ENCODE results near the gene ZNF334. TPM values are rescaled to one million over a fixed set of nuclear protein-coding genes. Genes with fewer than 3 reads are reported as not detected.

Gene ZNF334
- total RNA-seq, 1 donor from 2014 or later: 7.8 TPM

GRCh38 chr20:46544576-46544975 lies 31.2 kb upstream of the ZNF334 start:
- H3K27me3 ChIP-seq (ENCODE audit: control insufficient read depth, insufficient read depth, low read length): peaks cover 7% of the 10 kb centered on the region
- no peak for DNase-seq (ENCODE audit: low read depth)
- no peaks in the 10 kb centered on the region for H3K36me3 ChIP-seq (ENCODE audit: control insufficient read depth, insufficient read depth, low read length)
- no peak for TF ChIP-seq CTCF (IDR thresholded peaks at IDR 0.05; ENCODE audit: insufficient read depth, low read length, poor library complexity, severe bottlenecking)
- H3K4me3 ChIP-seq (ENCODE audit: low read depth, low read length): no peak overlapping the region

- TF ChIP-seq CTCF (IDR thresholded peaks at IDR 0.05; ENCODE audit: insufficient read depth, low read length, poor library complexity, severe bottlenecking): no peak
- H3K36me3 ChIP-seq (ENCODE audit: control insufficient read depth, insufficient read depth, low read length): no peaks in the 10 kb centered on the region
- peaks cover 7% of the 10 kb centered on the region for H3K27me3 ChIP-seq (ENCODE audit: control insufficient read depth, insufficient read depth, low read length)
- no peak overlapping the region for H3K4me3 ChIP-seq (ENCODE audit: low read depth, low read length)
- DNase-seq (ENCODE audit: low read depth): no peak
These were observed 30.6 kb upstream of the ZNF334 start for GRCh38 chr20:46543959-46544358.

GRCh38 chr20:46543033-46543432 lies 29.7 kb upstream of the ZNF334 start:
- no peak overlapping the region for H3K4me3 ChIP-seq (ENCODE audit: low read depth, low read length)
- H3K36me3 ChIP-seq (ENCODE audit: control insufficient read depth, insufficient read depth, low read length): no peaks in the 10 kb centered on the region
- no peak for TF ChIP-seq CTCF (IDR thresholded peaks at IDR 0.05; ENCODE audit: insufficient read depth, low read length, poor library complexity, severe bottlenecking)
- H3K27me3 ChIP-seq (ENCODE audit: control insufficient read depth, insufficient read depth, low read length): peaks cover 7% of the 10 kb centered on the region
- DNase-seq (ENCODE audit: low read depth): no peak

GRCh38 chr20:46541229-46541935 lies 28.0 kb upstream of the ZNF334 start:
- Histone ChIP-seq H3K27me3 (ENCODE audit: control insufficient read depth, insufficient read depth, low read length) (peaks cover 7% of the 10 kb centered on the region), H3K4me3 (ENCODE audit: low read depth, low read length) (no peak overlapping the region), H3K36me3 (ENCODE audit: control insufficient read depth, insufficient read depth, low read length) (no peaks in the 10 kb centered on the region)
- no peak for DNase-seq (ENCODE audit: low read depth)
- TF ChIP-seq CTCF (IDR thresholded peaks at IDR 0.05; ENCODE audit: insufficient read depth, low read length, poor library complexity, severe bottlenecking): no peak

DNA sequence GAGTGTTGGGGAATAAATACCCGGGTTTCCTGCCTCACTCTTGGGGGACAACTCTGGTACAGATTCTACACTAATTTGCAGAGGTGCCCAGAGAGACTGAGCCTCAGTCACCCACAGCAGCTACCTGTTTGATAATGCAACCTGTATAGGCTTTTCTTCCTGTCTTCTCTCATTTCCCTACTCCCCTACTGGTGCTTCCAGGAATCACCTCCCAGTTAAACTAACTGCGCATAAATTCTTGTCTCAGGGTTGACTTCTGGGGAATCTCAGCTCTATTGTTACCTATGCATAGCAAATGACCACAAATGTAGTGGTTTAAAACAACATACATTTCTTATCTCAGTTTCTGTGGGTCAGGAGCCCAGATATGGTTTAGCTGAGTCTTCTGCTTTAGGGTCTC lies 25.8 kb upstream of the ZNF334 start:
- peaks cover 7% of the 10 kb centered on the region for H3K27me3 ChIP-seq (ENCODE audit: control insufficient read depth, insufficient read depth, low read length)
- no peak for DNase-seq (ENCODE audit: low read depth)
- TF ChIP-seq CTCF (IDR thresholded peaks at IDR 0.05; ENCODE audit: insufficient read depth, low read length, poor library complexity, severe bottlenecking): no peak
- H3K4me3 ChIP-seq (ENCODE audit: low read depth, low read length): no peak overlapping the region
- H3K36me3 ChIP-seq (ENCODE audit: control insufficient read depth, insufficient read depth, low read length): no peaks in the 10 kb centered on the region

- no peak overlapping the region for H3K4me3 ChIP-seq (ENCODE audit: low read depth, low read length)
- TF ChIP-seq CTCF (IDR thresholded peaks at IDR 0.05; ENCODE audit: insufficient read depth, low read length, poor library complexity, severe bottlenecking): no peak
- H3K27me3 ChIP-seq (ENCODE audit: control insufficient read depth, insufficient read depth, low read length): no peaks in the 10 kb centered on the region
- DNase-seq (ENCODE audit: low read depth): no peak
- H3K36me3 ChIP-seq (ENCODE audit: control insufficient read depth, insufficient read depth, low read length): no peaks in the 10 kb centered on the region
These were observed 17.3 kb upstream of the ZNF334 start for GRCh38 chr20:46530640-46531039.
